ENCODE data around the gene RARB.

DNA sequence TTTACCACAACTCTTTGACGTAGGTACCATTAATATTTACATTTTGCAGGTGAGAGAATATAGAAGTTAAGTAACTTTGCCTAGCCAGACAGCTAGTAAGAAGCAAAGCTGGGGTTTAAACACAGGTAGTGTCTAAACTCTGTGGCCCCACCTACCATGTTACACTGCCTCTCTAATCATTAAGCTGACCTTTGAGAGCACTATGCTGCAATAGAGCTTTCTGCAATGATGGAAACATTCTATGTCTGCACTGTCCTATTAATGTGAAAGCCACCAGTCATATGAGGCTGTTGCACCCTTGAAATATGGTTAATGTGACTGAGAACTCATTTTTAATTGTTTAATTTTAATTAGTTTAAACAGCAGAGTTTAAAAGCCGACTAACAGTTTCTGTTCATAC lies 6.3 kb upstream of the RARB start:
- TF ChIP-seq HDGF (IDR thresholded peaks at IDR 0.05; ENCODE audit: borderline replicate concordance): no peak
- TF ChIP-seq NFRKB (IDR thresholded peaks at IDR 0.05): no peak
- TF ChIP-seq ELF4 (IDR thresholded peaks at IDR 0.05): no peak
